ENCODE measurements around the gene AP3S2.

The AP3S2 gene

DNA sequence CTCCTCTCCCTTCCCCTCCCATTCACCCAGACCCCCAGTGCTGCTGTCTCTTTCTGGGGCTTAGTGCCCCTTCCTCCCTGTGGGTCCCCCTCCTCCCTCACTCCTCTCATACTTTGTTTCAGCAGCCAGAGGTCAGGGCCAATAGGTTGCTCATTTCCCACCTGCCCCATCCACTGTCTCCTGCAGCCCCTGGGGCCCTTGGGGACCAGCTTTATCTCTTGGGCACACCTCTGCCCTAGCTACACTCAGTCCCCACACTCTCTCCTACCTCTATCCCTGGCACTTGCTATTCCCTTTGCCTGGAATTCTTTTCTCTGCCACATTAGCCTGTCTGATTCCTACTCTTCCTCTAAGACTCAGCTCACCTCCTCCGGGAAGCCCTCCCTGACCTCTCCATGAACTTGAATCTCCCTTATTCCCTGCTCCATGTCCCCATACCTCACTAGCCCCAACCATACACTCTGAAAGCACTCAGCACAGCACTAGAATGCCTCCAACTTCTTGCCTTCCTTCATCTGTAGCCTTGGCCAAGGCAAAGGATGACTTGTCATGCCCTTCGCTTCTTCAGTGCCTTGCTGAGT is 93.8 kb downstream of the AP3S2 start:
- H3K36me3 ChIP-seq (ENCODE audit: low read length), result no peaks in the 10 kb centered on the region
- no peak overlapping the region for H3K4me3 ChIP-seq (ENCODE audit: insufficient read depth, low read length, poor library complexity, severe bottlenecking)
- no peaks in the 10 kb centered on the region for H4K20me1 ChIP-seq (ENCODE audit: low read depth, low read length)
- no peak overlapping the region for H3K27ac ChIP-seq (ENCODE audit: low read depth, low read length)
- H3K9me3 ChIP-seq (ENCODE audit: insufficient read depth, low read length), result no peaks in the 10 kb centered on the region
- no peaks in the 10 kb centered on the region for H3K79me2 ChIP-seq (ENCODE audit: insufficient read depth, low read length)
- H2AFZ ChIP-seq (ENCODE audit: low read depth, low read length, severe bottlenecking), result no peak overlapping the region
- TF ChIP-seq EZH2phosphoT487 (conservative IDR thresholded peaks at IDR 0.05; ENCODE audit: low read length), result no peak
- no peak for TF ChIP-seq CTCF (IDR thresholded peaks at IDR 0.05; ENCODE audit: insufficient read depth, low read length, poor library complexity, severe bottlenecking)
- H3K9ac ChIP-seq (ENCODE audit: low read length), result no peak overlapping the region
- no peaks in the 10 kb centered on the region for H3F3A ChIP-seq (ENCODE audit: insufficient read depth)
- H3K9me2 ChIP-seq (replicated peaks; ENCODE audit: insufficient read depth, low read length), result no peaks in the 10 kb centered on the region
- no peaks in the 10 kb centered on the region for H3K27me3 ChIP-seq (ENCODE audit: low read length)
- no peak overlapping the region for H3K4me2 ChIP-seq (ENCODE audit: low read depth, low read length, poor library complexity, severe bottlenecking)

DNA sequence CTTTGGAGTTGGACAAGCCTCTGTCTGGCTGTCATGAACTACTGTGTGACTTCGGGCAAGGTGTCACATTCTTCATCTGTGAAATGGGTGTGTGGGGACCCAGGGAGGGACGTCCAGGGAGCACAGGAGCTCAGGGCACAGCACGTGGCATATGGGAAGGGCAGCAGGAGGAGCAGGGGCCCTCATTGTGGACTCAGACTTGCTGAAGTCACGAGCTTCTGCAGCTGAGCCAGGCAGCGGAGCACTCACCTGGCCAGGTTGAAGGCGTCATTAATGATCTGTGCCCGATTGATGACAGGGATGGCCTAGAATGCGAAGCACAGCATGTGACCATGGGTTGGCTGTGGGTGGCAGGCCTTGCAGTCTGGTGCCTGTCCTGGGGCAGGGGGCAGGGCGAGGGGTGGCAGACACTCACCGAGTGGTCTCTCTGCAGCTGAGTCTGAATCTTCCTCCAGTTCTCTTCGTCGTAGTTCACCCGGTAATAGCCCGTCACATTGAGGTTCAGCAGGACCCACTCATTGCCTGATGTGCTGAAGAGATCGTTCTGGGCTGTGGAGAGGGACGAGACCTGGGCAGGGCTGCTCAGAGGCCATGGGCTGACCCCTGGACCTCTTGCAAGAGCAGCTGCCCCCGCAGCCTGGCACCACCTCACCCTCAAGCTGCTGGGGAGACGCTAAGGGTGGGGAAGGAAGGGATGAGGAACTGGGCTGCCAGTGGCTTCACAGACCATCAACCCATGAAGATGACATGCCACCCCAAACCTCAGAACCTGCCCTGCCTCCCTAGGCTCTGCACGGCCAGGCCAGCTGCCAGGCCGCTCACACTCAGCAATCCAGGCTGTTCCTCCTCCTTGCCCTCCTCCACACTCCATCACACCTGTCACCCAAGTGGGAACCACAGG is 94.5 kb downstream of the AP3S2 start:
- H3K4me3 ChIP-seq (ENCODE audit: insufficient read depth, low read length, poor library complexity, severe bottlenecking), result no peak overlapping the region
- no peak overlapping the region for H2AFZ ChIP-seq (ENCODE audit: low read depth, low read length, severe bottlenecking)
- H3K27me3 ChIP-seq (ENCODE audit: low read length), result no peaks in the 10 kb centered on the region
- H3K36me3 ChIP-seq (ENCODE audit: low read length), result no peaks in the 10 kb centered on the region
- no peak overlapping the region for H3K9ac ChIP-seq (ENCODE audit: low read length)
- H3F3A ChIP-seq (ENCODE audit: insufficient read depth), result no peaks in the 10 kb centered on the region
- H3K9me3 ChIP-seq (ENCODE audit: insufficient read depth, low read length), result no peaks in the 10 kb centered on the region
- no peak for TF ChIP-seq EZH2phosphoT487 (conservative IDR thresholded peaks at IDR 0.05; ENCODE audit: low read length)
- no peak for TF ChIP-seq CTCF (IDR thresholded peaks at IDR 0.05; ENCODE audit: insufficient read depth, low read length, poor library complexity, severe bottlenecking)
- H3K4me2 ChIP-seq (ENCODE audit: low read depth, low read length, poor library complexity, severe bottlenecking), result no peak overlapping the region
- H3K27ac ChIP-seq (ENCODE audit: low read depth, low read length), result no peak overlapping the region
- H3K79me2 ChIP-seq (ENCODE audit: insufficient read depth, low read length), result no peaks in the 10 kb centered on the region
- no peaks in the 10 kb centered on the region for H4K20me1 ChIP-seq (ENCODE audit: low read depth, low read length)
- H3K9me2 ChIP-seq (replicated peaks; ENCODE audit: insufficient read depth, low read length), result no peaks in the 10 kb centered on the region

- H3K79me2 ChIP-seq (ENCODE audit: insufficient read depth, low read length), result no peaks in the 10 kb centered on the region
- H3F3A ChIP-seq (ENCODE audit: insufficient read depth), result no peaks in the 10 kb centered on the region
- no peak overlapping the region for H3K9ac ChIP-seq (ENCODE audit: low read length)
- TF ChIP-seq EZH2phosphoT487 (conservative IDR thresholded peaks at IDR 0.05; ENCODE audit: low read length) (no peak), CTCF (IDR thresholded peaks at IDR 0.05; ENCODE audit: insufficient read depth, low read length, poor library complexity, severe bottlenecking) (no peak)
- H4K20me1 ChIP-seq (ENCODE audit: low read depth, low read length), result no peaks in the 10 kb centered on the region
- no peaks in the 10 kb centered on the region for H3K9me2 ChIP-seq (replicated peaks; ENCODE audit: insufficient read depth, low read length)
- H3K27ac ChIP-seq (ENCODE audit: low read depth, low read length), result no peak overlapping the region
- no peak overlapping the region for H3K4me3 ChIP-seq (ENCODE audit: insufficient read depth, low read length, poor library complexity, severe bottlenecking)
- no peaks in the 10 kb centered on the region for H3K9me3 ChIP-seq (ENCODE audit: insufficient read depth, low read length)
- H3K4me2 ChIP-seq (ENCODE audit: low read depth, low read length, poor library complexity, severe bottlenecking), result no peak overlapping the region
- no peaks in the 10 kb centered on the region for H3K36me3 ChIP-seq (ENCODE audit: low read length)
- H2AFZ ChIP-seq (ENCODE audit: low read depth, low read length, severe bottlenecking), result no peak overlapping the region
- no peaks in the 10 kb centered on the region for H3K27me3 ChIP-seq (ENCODE audit: low read length)
Observed at GRCh38 chr15:89797678-89798201, 96.1 kb downstream of the AP3S2 start.
